Measurements from ENCODE around the gene FHIP2A. TPM values are rescaled to one million over a fixed set of nuclear protein-coding genes. Genes with fewer than 3 reads are reported as not detected.
"Not testable (repeated sequence)": the region's sequence is repeated elsewhere in the genome, so short reads cannot be mapped to it uniquely, and the experiment has no call there.

Gene FHIP2A
- total RNA-seq, 1 experiment from 2014 or later, result 5.0 TPM

DNA sequence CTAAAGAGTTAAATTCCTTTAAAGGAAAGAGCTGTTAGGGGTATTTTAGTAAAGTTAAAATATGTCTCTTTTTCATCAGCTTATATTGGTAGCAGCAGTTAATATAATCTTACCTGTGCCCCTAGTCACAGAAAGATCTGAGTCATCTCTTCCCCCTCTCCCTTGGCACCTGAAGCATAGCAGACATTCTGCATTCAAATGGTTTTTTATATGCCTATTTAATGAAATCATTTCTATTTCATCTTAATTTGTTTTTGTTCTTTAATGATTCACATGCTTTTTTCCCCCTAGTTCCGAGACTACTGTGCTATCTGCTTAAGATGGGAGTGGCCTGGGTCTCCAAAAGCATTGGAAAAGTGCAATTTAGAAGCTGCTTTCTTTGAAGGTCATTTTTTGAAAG is 33.3 kb downstream of the FHIP2A start:
- in situ Hi-C loops (cut with HindIII; ENCODE audit: low sequenced_read_pairs), result no loop called here
- DNase-seq (ENCODE audit: low spot score), result no peak

DNA sequence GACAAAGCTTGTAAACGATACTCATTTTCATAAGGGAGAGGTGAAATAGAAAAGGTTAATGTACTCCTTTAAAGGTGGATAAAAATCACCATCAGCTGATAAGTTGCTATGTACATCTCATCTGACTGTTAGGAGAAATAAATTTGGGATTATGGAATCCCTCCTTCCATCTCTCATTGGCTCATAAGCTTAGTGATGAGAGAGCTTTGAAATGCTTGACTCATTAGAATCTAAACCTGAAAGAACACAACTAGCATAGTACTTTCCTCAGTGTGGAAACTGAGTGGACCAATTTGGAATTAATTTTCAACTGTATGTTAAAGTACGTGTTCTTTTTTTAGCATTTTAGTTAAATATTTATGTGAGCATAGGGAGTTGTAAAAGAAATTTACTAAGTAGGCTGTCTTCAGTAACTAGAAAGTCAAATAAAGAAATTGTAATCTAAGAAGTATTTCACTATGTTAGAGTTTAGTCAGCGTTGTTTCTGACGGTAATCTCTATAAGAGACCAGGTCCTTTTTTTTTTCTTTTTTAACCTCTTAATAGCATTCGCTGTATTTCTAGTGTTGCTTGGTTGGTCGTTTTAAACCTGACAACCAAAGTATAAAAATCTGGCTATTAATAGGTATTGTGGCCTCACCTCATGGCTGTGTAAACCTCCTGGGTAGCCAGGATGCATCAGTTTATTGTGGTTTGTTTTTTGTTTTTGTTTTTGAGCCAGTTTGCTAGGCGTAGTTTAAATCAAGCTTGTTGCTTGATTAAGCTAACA is 34.4 kb downstream of the FHIP2A start:
- no peak for DNase-seq (ENCODE audit: low spot score)
- in situ Hi-C loops (cut with HindIII; ENCODE audit: low sequenced_read_pairs), result no loop called here

DNA sequence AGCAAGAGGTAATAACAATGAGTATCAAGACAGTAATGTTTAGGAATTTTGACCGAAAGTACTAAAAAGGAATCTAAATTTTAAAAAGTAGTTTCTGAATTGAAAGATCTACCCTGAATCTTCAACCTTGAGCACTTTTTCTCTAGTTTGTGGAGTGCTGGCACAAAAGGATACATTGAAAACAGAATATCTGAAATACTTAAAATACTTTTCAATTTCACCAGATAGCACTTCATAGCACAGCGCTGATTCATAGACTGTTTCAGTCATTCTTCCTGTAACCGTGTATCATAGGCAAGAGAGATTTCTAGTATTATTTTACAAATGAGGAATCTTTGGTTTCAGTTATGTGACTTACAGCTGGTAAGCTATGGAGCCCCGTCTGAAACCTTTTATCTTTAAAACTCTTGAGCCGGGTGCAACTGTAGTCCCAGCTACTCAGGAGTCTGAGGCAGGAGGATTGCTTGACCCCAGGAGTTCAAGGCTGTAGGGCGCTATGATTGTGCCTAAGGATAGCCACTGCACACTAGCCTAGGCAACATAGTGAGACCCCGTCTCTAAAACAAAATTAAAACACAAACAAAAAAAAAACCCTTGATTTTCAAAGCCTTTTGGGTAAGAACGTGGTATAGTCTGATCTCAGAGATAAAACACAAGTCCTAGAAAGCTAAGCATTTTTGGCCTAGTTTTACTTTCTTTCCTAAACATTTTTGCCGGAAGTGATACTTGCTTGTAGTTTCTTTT is 35.1 kb downstream of the FHIP2A start:
- in situ Hi-C loops (cut with HindIII; ENCODE audit: low sequenced_read_pairs), result no loop called here
- no peak for DNase-seq (ENCODE audit: low spot score)

DNA sequence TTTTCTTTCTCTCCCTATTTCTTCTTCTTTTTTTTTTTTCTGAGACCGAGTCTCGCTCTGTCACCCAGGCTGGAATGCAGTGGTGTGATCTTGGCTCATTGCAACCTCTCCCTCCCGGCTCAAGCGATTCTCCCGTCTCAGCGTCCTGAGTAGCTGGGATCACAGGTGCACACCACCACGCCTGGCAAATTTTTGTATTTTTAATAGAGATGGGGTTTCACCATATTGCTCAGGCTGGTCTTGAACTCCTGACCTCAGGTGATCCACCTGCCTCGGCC is 35.6 kb downstream of the FHIP2A start:
- DNase-seq (ENCODE audit: low spot score); in situ Hi-C loops (cut with HindIII; ENCODE audit: low sequenced_read_pairs): not testable (repeated sequence)

GRCh38 chr10:114857922-114858629 is 36.5 kb downstream of the FHIP2A start:
- no peak for DNase-seq (ENCODE audit: low spot score)
- in situ Hi-C loops (cut with HindIII; ENCODE audit: low sequenced_read_pairs), result no loop called here

DNA sequence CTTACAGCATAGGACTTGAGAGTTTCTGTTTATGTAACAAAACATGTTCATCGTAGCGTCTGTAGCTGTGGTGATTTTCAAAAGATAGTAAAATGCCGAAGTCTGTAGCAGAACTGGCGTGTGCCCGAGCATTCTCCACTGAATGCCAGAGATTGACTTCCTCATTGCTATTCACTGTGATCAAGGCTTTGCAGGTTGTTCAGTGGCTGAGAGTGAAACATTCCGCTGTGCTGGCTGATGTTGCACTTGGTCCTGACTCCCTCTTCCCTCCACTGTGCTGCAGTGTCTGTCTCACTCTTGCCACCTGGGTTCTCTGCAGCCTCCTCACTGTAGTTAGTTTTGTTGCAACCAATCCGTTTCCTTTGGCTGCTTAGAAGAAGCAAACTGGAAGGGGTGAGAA is 37.6 kb downstream of the FHIP2A start:
- no peak for DNase-seq (ENCODE audit: low spot score)
- in situ Hi-C loops (cut with HindIII; ENCODE audit: low sequenced_read_pairs), result no loop called here

DNA sequence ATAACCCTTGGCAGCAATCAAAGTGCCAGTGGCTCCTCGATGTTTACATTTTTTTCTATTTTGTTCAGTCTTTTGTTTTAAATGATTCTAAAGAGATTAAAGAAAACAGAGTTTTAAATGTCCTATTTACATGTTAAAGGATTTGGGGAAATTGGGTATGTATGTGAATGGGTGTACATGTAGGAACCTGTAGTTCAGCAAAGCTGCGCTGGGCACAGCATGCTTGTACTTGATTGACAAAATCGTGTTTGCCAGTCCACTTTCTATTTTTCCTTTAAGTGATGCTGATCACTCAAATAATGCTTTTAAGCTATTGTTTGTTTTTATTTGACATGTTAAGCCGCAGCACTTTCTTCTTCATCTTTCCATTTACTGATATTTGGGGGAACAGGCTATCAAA is 40.9 kb downstream of the FHIP2A start:
- DNase-seq (ENCODE audit: low spot score), result no peak
- in situ Hi-C loops (cut with HindIII; ENCODE audit: low sequenced_read_pairs), result no loop called here

GRCh38 chr10:114867365-114867764 is 45.8 kb downstream of the FHIP2A start:
- in situ Hi-C loops (cut with HindIII; ENCODE audit: low sequenced_read_pairs), result no loop called here

GRCh38 chr10:114868870-114869519 is 47.4 kb downstream of the FHIP2A start:
- DNase-seq (ENCODE audit: low spot score), result no peak
- in situ Hi-C loops (cut with HindIII; ENCODE audit: low sequenced_read_pairs), result no loop called here

More at GRCh38 chr10:114867365-114867764, 45.8 kb downstream of the FHIP2A start:
- DNase-seq (ENCODE audit: low spot score), result no peak

DNA sequence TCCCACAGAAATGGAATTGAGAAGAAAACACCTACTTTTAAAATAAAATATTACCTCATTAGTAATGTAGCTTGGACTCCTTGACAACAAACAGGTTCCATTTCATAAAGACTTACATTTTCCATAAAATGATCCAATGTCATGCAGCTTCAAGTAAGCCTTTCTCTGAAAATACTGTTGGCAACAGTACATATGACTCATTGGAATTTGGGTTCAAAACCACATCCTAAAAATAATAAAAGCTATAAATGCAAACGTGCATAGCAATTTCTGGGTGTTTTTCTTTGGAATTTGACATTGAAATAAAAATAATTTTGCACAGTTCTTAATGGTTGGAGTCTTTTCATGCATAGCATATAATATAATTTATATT is 47.9 kb downstream of the FHIP2A start:
- no peak for DNase-seq (ENCODE audit: low spot score)
- in situ Hi-C loops (cut with HindIII; ENCODE audit: low sequenced_read_pairs), result no loop called here

DNA sequence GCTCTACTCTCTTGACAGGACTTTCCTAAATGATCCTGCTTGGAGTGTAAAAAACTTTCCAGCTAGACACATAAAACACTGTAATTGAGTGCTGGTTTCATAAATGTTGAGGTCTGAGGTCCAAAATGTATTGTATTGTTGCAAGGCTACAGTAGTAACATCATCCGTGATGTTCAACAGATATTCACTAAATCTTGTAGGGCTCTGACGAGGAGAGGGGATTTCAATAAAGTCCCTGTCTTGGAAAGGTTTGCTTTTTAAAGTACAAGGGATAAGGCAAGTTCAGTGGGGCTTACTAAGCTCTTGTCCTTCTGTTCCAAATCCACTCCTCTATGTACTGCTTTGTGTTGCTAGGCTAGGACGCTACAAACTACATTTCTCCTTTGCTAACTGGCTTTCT is 48.9 kb downstream of the FHIP2A start:
- in situ Hi-C loops (cut with HindIII; ENCODE audit: low sequenced_read_pairs), result no loop called here
- no peak for DNase-seq (ENCODE audit: low spot score)

DNA sequence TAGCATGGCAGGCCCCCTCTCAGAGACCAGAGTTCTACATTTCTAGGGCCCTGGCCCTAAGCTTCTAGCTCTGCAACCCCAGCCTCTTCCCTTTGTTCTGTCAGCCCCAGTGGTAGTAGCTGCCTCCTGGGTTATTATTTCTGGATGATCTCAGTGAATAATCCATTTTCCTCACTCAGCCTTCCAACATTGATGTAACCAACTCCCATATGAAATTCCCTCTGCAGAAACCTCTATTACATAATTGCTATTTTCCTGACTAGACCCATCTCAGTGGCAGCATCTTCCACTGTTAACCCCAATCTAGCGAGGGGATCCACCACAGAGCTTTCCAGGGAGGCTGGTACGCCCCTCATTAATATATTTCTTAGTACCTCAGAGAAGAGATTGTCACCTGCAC is 49.8 kb downstream of the FHIP2A start:
- in situ Hi-C loops (cut with HindIII; ENCODE audit: low sequenced_read_pairs), result no loop called here
- DNase-seq (ENCODE audit: low spot score), result no peak

Other genes starting within 250 kb of the FHIP2A start
- gene ABLIM1, start 163.5 kb upstream of the FHIP2A start, total RNA-seq (2014; rRNA removed; shearing (Covaris generic)), result 1.5 and 2.1 TPM in 2 replicates
- 40.1 and 63.8 TPM in 2 replicates for gene TRUB1, start 116.4 kb downstream of the FHIP2A start, total RNA-seq (2014; rRNA removed; shearing (Covaris generic))

Measured in G401 (cell line).